ENCODE data around the gene PTPRN2. TPM values are rescaled to one million over a fixed set of nuclear protein-coding genes. Genes with fewer than 3 reads are reported as not detected.

Gene PTPRN2
- total RNA-seq, 1 donor from 2014 or later, result 2.4 TPM

DNA sequence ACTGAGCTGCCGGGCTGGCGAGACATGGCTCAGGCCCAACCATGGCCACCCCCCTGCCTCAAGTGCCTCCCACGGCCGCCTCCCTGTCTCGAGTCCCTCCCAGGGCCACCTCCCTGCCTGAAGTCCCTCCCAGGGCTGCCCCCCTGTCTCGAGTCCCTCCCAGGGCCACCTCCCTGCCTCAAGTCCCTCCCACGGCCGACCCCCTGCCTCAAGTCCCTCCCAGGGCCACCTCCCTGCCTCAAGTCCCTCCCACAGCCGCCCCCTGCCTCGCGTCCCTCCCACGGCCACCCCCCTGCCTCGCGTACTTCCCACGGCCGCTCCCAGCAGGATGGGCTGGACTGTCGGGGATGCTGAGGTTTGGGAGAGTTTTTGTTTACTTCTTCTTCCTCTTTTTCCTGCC, 462.5 kb downstream of the PTPRN2 start:
- no peak for DNase-seq (ENCODE audit: low read depth)
- no peaks in the 10 kb centered on the region for H3K36me3 ChIP-seq (ENCODE audit: control insufficient read depth, insufficient read depth, low read length)
- TF ChIP-seq, protein P1, sequence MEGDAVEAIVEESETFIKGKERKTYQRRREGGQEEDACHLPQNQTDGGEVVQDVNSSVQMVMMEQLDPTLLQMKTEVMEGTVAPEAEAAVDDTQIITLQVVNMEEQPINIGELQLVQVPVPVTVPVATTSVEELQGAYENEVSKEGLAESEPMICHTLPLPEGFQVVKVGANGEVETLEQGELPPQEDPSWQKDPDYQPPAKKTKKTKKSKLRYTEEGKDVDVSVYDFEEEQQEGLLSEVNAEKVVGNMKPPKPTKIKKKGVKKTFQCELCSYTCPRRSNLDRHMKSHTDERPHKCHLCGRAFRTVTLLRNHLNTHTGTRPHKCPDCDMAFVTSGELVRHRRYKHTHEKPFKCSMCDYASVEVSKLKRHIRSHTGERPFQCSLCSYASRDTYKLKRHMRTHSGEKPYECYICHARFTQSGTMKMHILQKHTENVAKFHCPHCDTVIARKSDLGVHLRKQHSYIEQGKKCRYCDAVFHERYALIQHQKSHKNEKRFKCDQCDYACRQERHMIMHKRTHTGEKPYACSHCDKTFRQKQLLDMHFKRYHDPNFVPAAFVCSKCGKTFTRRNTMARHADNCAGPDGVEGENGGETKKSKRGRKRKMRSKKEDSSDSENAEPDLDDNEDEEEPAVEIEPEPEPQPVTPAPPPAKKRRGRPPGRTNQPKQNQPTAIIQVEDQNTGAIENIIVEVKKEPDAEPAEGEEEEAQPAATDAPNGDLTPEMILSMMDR (IDR thresholded peaks at IDR 0.05; ENCODE audit: insufficient read depth, low read length, poor library complexity, severe bottlenecking), result no peak

GRCh38 chr7:158124671-158125079, 462.9 kb downstream of the PTPRN2 start:
- Histone ChIP-seq H3K4me3 (ENCODE audit: low read depth, low read length) (no peak overlapping the region), H3K27me3 (ENCODE audit: control insufficient read depth, insufficient read depth, low read length) (no peaks in the 10 kb centered on the region), H3K36me3 (ENCODE audit: control insufficient read depth, insufficient read depth, low read length) (no peaks in the 10 kb centered on the region)
- TF ChIP-seq, protein P1 (IDR thresholded peaks at IDR 0.05; ENCODE audit: insufficient read depth, low read length, poor library complexity, severe bottlenecking), result no peak
- no peak for DNase-seq (ENCODE audit: low read depth)

More for the DNA sequence above, 462.5 kb downstream of the PTPRN2 start:
- Histone ChIP-seq H3K4me3 (ENCODE audit: low read depth, low read length) (no peak overlapping the region), H3K27me3 (ENCODE audit: control insufficient read depth, insufficient read depth, low read length) (no peaks in the 10 kb centered on the region)

GRCh38 chr7:158123753-158124152, 463.9 kb downstream of the PTPRN2 start:
- DNase-seq (ENCODE audit: low read depth), result no peak
- no peaks in the 10 kb centered on the region for H3K27me3 ChIP-seq (ENCODE audit: control insufficient read depth, insufficient read depth, low read length)
- no peak overlapping the region for H3K4me3 ChIP-seq (ENCODE audit: low read depth, low read length)
- TF ChIP-seq, protein P1 (IDR thresholded peaks at IDR 0.05; ENCODE audit: insufficient read depth, low read length, poor library complexity, severe bottlenecking), result no peak
- H3K36me3 ChIP-seq (ENCODE audit: control insufficient read depth, insufficient read depth, low read length), result no peaks in the 10 kb centered on the region

DNA sequence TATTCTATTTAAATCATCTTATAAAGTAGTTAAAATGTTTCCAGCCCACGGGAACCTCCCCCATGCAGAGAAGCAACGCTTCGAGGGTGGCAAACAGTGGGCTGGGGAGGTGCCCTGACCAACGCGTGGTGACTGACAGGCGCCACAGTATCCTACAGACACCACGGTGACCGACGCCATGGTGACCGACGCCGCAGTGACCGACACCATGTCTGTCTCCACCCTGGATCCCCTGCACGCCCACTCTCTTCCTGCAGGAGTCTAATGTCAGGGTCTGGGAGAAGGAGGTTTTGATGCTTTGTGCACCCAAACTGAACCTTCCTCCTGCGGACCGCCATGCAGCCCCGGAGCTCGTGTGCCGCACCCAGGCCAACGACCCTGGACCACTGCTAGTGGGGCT, 464.4 kb downstream of the PTPRN2 start:
- H3K4me3 ChIP-seq (ENCODE audit: low read depth, low read length), result no peak overlapping the region
- no peaks in the 10 kb centered on the region for H3K36me3 ChIP-seq (ENCODE audit: control insufficient read depth, insufficient read depth, low read length)
- TF ChIP-seq, protein P1 (IDR thresholded peaks at IDR 0.05; ENCODE audit: insufficient read depth, low read length, poor library complexity, severe bottlenecking), result no peak
- DNase-seq (ENCODE audit: low read depth), result no peak
- H3K27me3 ChIP-seq (ENCODE audit: control insufficient read depth, insufficient read depth, low read length), result no peaks in the 10 kb centered on the region

- Histone ChIP-seq H3K36me3 (ENCODE audit: control insufficient read depth, insufficient read depth, low read length) (no peaks in the 10 kb centered on the region), H3K27me3 (ENCODE audit: control insufficient read depth, insufficient read depth, low read length) (no peaks in the 10 kb centered on the region), H3K4me3 (ENCODE audit: low read depth, low read length) (no peak overlapping the region)
- no peak for DNase-seq (ENCODE audit: low read depth)
- TF ChIP-seq, protein P1 (IDR thresholded peaks at IDR 0.05; ENCODE audit: insufficient read depth, low read length, poor library complexity, severe bottlenecking), result no peak
These were observed 466.1 kb downstream of the PTPRN2 start for GRCh38 chr7:158121441-158122045.

DNA sequence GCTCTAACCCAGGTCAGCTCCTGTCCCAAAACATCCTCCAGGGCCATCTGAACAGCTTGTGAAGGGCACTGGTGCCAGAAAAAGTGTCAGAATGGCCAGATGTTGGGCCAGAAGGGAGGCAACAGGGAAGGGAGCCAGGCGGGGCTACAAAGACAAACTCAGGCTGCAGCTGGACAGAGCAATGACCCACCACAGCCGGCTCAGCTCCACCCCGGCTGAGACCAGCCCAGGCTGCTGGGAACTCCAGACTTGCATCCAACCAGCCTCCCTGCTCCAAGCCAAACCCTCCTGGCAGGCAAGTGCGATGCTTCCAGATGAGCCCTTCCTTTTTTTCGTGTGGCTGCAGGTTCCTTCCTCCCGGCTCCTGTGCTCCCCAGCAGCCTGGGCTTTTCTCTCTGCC, 466.9 kb downstream of the PTPRN2 start:
- no peak for DNase-seq (ENCODE audit: low read depth)
- H3K4me3 ChIP-seq (ENCODE audit: low read depth, low read length), result no peak overlapping the region

More for the DNA sequence above, 466.9 kb downstream of the PTPRN2 start:
- TF ChIP-seq, protein P1 (IDR thresholded peaks at IDR 0.05; ENCODE audit: insufficient read depth, low read length, poor library complexity, severe bottlenecking), result no peak
- Histone ChIP-seq H3K36me3 (ENCODE audit: control insufficient read depth, insufficient read depth, low read length) (no peaks in the 10 kb centered on the region), H3K27me3 (ENCODE audit: control insufficient read depth, insufficient read depth, low read length) (no peaks in the 10 kb centered on the region)

Data from kidney epithelial cell (primary cell).